NCI-H1417 treated with DMSO at 0.1 percent for 48 hours (cell line): ENCODE data around the gene BMP8A.
"Not testable (repeated sequence)": the region's sequence is repeated elsewhere in the genome, so short reads cannot be mapped to it uniquely, and the experiment has no call there.

ENCODE experiments used
- DNase-seq: peaks from one replicate; lab custom pipeline; 2025; lab: John Stamatoyannopoulos, UW

The BMP8A gene

GRCh38 chr1:39483276-39483675, 8.2 kb upstream of the BMP8A start:
- DNase-seq, result no peak

GRCh38 chr1:39484564-39484963, 6.9 kb upstream of the BMP8A start:
- no peak for DNase-seq

GRCh38 chr1:39485046-39485803, 6.2 kb upstream of the BMP8A start:
- DNase-seq, result no peak

- DNase-seq, result no peak
Measured at GRCh38 chr1:39488012-39488545, 3.4 kb upstream of the BMP8A start.

DNA sequence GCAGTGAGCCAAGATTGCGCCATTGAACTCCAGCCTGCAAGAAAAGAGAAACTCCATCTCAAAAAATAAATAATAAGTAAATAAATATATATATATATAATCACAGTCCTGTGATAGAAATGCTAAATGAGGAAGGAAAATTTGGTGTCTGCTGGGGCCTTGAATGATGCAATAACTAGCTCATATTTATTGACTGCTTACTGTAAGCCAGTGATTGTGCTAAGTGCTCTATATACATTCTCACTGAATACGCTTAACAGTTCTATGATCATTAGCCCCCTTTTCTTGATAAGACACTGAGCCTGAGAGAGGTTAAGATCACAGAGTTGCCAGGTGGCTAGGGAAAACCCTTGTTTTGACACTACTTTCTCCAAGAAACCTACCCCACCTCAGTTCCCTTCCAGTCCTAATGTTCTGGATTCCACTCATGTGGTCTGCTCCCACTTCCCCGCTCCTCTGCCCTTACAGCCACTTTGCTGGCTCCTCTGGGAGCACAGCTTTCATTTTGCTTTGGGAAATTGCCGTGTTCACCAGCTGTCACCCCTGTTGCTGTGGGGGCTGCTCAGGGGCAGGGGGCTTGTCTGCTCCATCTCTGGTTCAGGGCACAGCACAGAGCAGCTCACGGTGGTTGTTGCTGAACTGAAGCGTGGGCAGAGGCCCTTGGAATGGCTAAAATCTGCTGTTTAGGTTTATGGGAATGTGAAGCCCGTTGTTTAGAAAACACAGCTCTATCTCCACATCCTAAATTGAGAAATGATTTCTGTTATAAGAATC, 2.5 kb upstream of the BMP8A start:
- DNase-seq, result no peak

- no peak for DNase-seq
Measured at GRCh38 chr1:39489567-39490239, 1.7 kb upstream of the BMP8A start.

DNA sequence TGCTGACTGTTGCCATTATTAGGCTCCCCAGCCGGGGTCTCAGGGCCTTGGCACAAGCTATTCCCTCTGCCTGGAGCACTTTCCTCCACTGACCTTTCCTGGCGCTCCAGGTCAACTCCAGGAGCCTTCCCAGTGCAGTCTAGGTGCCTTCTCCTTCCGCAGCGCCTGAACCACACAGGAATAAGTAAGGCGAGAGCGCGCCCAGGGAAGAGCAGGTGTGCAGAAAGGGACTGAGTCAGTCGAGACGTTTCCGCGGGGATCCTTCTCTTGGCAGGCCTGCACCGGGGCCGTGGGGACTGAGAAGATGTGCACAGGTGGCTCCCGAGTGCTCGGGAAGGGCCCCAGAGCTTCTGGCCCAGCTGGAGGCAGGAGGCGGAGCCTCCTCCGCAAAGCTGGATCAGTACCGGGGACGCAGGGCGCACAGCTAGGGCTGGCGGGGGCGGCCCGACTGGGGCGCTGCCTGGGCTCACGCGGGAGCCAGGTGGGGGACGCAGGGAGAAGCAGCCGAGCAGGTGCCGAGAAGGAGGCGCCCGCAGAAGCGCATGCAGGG, 765 bp upstream of the BMP8A start:
- peak; percentile 1 for DNase-seq

DNA sequence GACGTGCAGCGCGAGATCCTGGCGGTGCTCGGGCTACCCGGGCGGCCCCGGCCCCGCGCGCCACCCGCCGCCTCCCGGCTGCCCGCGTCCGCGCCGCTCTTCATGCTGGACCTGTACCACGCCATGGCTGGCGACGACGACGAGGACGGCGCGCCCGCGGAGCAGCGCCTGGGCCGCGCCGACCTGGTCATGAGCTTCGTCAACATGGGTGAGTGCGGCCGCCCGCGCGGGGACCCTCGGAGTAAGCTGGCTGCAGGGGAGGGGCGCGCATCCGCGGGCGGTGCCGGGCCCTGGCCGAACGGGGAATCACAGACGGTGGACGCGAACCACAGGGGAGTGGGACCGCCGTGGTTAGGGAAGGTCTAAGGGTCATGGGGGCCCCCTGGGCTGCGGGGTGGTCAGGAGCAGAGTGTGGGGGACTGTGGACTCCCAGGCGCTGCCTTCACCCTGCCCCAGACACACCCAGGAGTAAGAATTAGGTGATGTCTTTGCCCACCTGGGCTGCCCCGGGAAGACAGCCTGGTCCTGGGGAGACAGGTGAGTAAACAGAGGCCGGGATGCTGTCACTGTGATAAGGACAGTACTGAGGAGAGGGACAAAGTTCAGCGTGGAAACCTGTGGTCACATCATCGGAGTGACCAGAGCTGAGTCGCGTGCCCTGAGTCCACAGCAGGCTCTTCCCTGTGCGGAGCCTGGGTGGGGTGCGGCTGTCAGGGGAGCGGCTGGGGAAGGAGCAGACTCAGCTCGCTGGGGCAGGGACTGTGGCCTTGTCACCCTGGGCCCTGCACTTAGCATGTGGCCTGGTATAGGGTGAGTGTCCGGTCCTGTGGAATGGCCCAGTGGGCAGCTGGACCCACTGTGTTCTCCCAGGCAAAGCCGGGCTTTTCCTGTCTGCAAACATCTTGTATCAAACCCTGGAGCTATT, 944 bp downstream of the BMP8A start:
- not testable (repeated sequence) for DNase-seq

DNA sequence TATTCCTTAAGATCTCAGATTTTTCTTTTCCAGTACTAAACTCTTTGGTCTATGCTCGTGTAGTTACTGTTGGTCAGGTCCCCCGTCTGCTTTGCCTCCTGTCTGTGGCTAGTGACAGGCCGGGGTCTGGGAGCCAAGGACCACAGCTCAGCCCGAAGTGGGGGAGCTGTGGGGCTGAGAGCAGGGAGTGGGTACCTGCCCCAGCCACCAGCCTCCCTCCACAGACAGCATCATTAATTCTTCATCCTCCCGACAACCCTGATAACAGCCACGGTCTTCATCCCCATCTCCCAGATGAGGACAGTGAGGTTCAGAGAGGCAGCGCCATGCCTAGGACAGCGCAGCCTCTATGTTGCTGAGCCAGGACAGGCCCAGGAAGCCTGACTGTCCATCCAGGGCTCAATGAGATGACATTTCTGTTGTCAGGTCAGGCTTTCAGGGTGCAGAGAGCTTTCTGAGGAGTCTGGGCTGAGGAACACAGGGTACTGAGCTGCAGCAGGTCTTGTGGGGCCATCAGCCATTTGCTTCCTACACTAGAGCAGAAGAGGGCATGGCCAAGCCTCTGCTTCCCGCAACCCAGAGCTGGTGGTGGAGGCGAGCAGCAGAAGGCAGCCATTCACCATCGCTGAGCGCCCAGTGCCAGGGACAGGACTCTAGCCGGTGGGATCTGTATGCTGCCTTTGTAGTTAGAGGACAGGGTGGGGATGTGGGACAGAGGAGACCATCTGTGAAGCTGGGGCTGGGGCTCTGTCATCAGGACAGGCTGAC, 1.8 kb downstream of the BMP8A start:
- DNase-seq, result not testable (repeated sequence)

DNA sequence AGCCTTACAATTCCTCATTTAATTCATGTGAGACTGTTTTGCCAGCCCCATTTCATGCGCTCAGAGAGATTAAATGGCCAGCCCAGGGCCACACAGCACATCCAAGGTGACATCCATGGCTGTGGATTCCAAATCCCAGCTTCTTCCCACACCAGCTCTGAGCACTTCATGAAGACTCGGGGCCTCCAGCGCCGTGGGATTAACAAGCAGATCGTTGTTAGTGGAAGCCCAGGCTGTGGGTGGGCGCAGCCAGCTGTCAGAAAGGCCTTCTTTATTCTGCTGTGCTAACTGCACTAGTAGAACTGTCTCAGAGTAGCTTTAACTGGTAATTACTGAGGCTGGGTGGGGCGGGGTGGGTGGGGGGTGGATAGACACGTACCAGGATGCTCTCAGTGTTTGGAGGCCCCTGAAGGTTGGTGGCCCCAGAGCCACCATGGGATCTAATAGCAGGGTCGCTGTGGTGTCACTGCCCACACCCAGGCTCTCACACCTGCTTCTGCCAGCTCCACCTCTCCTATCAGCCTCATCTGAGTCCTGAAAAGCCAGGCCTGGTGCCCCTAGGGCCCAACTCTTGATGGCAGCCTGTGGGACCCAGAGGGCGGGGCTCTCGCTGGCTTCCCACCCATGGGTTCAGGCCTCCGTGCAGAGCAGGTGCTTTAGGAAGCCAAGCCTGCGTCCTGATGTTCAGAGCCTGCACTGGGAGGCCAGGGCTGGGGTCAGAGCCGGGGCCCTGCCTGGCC, 3.4 kb downstream of the BMP8A start:
- DNase-seq, result no peak

- not testable (repeated sequence) for DNase-seq
Measured at GRCh38 chr1:39496520-39496919, 5.1 kb downstream of the BMP8A start.

DNA sequence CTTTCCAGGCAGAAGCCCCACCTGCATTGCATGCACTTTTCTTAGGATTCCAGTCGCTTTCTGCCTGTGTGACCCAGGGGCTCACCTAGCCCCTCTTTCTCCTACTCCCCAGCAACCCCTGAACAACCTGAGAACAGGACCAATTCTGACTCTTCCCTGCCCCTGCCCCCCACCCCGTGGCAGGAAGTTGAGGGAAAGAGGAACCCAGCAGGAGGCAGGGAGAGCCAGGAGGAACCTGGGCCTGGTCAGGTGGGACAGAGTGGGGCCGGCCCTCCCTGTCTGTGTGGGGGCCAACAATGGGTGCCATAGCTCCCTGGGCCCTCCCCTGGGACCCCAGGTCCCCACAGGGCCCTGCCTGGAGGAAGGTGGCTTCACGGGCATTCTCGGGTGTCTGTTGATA, 6.1 kb downstream of the BMP8A start:
- DNase-seq, result no peak

GRCh38 chr1:39498096-39498710, 6.8 kb downstream of the BMP8A start:
- not testable (repeated sequence) for DNase-seq

DNA sequence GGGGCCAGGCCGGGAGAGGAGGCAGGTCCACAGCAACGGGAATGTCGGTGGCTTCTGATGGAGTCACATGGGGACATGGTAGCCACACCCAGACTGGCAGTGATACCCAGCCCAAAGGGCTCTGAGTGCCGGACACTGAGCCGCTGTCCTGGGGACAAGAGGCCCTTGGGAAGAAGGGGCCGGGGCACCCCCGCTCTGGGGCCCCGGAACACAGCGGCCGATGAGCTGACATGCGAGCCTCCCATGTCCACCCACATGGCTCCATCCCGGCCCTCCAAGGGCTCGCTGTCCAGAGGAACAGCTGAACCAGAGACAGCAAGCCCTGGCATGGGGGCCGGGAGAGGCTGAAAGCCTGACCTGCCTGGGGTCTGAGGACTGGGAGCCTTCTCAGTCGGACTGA, 7.4 kb downstream of the BMP8A start:
- DNase-seq, result not testable (repeated sequence)

- DNase-seq, result no peak
Measured at GRCh38 chr1:39499668-39500067, 8.2 kb downstream of the BMP8A start.

GRCh38 chr1:39500862-39501389, 9.5 kb downstream of the BMP8A start:
- no peak for DNase-seq

DNA sequence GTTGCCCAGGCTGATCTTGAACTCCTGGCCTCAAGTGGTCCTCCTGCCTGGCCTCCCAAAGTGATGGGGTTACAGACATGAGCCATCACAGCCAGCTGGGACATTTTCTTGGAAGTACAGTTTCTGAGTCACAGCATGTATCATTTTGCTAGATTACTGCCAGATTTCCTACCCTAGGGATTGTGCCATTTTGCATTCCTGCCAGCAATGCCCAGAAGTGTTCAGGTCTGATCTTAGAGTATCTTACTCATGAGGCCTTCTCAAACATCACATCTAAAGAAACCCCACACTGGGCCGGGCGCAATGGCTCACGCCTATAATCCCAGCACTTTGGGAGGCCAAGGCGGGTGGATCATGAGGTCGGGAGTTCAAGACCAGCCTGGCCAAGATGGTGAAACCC, 10.2 kb downstream of the BMP8A start:
- DNase-seq, result no peak

DNA sequence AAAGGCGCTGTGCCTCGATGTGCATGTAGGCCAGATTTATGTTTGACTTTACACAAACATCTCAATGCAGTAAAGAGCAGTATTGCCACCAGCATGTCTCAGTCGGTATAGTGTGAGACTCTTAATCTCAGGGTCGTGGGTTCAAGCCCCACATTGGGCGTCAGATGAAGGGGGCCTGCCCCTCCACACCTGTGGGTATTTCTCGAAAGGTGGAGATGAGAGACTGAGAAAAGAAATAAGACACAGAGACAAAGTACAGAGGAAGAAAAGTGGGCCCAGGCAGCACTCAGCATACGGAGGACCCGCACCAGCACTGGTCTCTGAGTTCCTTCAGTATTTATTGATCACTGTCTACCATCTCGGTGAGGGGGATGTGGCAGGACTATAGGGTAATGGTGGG, 13.0 kb downstream of the BMP8A start:
- DNase-seq, result not testable (repeated sequence)

DNA sequence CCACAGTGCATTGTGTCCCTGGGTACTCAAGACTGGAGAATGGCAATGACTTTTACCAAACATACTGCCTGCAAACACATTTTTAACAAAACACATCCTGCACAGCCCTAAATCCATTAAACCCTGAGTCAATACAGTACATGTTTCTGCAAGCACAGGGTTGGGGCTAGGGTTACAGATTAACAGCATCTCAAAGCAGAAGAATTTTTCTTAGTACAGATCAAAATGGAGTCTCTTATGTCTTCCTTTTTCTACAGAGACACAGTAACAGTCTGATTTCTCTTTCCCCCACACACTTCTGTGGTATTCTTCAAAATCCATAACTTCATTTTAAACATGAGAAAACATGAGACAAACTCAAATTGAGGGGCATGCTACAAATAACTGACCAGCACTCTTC, 13.9 kb downstream of the BMP8A start:
- DNase-seq, result no peak
